ENCODE results near the gene TMEM11. TPM values are rescaled to one million over a fixed set of nuclear protein-coding genes. Genes with fewer than 3 reads are reported as not detected.

Gene TMEM11
- polyA plus RNA-seq, 3 donors: 25.7 to 68.1 (median 59.5) TPM

- H3K36me3 ChIP-seq (replicated peaks in 1 of 2; ENCODE audit: control insufficient read depth in 1 of 2, insufficient read depth in 2 of 2, low read length in 2 of 2): no peaks in the 10 kb centered on the region
- no peaks in the 10 kb centered on the region for H3K9me3 ChIP-seq (replicated peaks in 1 of 2; ENCODE audit: control insufficient read depth in 1 of 2, insufficient read depth in 1 of 2, low read length in 2 of 2)
- no peaks in the 10 kb centered on the region for H4K20me1 ChIP-seq (ENCODE audit: insufficient read depth, low read length)
- H3K4me3 Mint-ChIP-seq: no peak overlapping the region
- peaks cover under 1 to 12% (median 3%) of the 10 kb centered on the region in 3 donors for H3K27me3 Mint-ChIP-seq (ENCODE audit: low read depth in 3 of 3)
- H3K4me1 Mint-ChIP-seq: no peaks in the 10 kb centered on the region
- no peak overlapping the region for H3K27ac Mint-ChIP-seq
- no peak overlapping the region for H3K4me2 ChIP-seq (replicated peaks; ENCODE audit: extremely low read depth, low read length, poor library complexity, severe bottlenecking)
- no peaks in the 10 kb centered on the region for H3K27me3 ChIP-seq (ENCODE audit: control insufficient read depth in 2 of 2, insufficient read depth in 2 of 2, low read length in 2 of 2)
- H3K36me3 Mint-ChIP-seq: no peaks in the 10 kb centered on the region
- no peak overlapping the region for H3K4me3 ChIP-seq (replicated peaks in 1 of 3; ENCODE audit: low read depth in 2 of 3, low read length in 3 of 3)
- H2AFZ ChIP-seq (ENCODE audit: insufficient read depth, low read depth, low read length, poor library complexity, severe bottlenecking): no peak overlapping the region
- no peaks in the 10 kb centered on the region for H3K79me2 ChIP-seq (ENCODE audit: insufficient read depth, low read length)
- no peak overlapping the region for H3K9ac ChIP-seq (ENCODE audit: insufficient read depth, low read length, poor library complexity, severe bottlenecking)
- H3K4me1 ChIP-seq (ENCODE audit: control insufficient read depth in 1 of 2, insufficient read depth in 2 of 2, low read length in 2 of 2): no peaks in the 10 kb centered on the region
- WGBS (ENCODE audit: insufficient coverage): 93% methylated on average over 9 of the region's 12 CpGs
- no peak for TF ChIP-seq CTCF (IDR thresholded peaks at IDR 0.05)
- no peak for DNase-seq
- peaks cover 0 to 1% (median 0%) of the 10 kb centered on the region in 7 donors for H3K9me3 Mint-ChIP-seq
- intact Hi-C loops (cut with micrococcal nuclease): no loop called here
- H3K27ac ChIP-seq (ENCODE audit: low read depth in 1 of 2, low read length in 2 of 2): no peak overlapping the region
Observed at GRCh38 chr17:21262259-21262993, 48.5 kb upstream of the TMEM11 start.

GRCh38 chr17:21258593-21258992 lies 44.6 kb upstream of the TMEM11 start:
- no peak for DNase-seq
- intact Hi-C loops (cut with micrococcal nuclease): loop anchor here in 1 of 2 donors (10.0 kb wide), 1 partner anchor 134 kb away; the partner anchor contains the start of gene DHRS7B

More at GRCh38 chr17:21258593-21258992, 44.6 kb upstream of the TMEM11 start:
- Mint-ChIP-seq H3K36me3 (no peaks in the 10 kb centered on the region), H3K4me3 (no peak overlapping the region), H3K27me3 (ENCODE audit: low read depth in 3 of 3) (peaks cover 1 to 6% (median 5%) of the 10 kb centered on the region in 3 donors), H3K27ac (peak overlapping the region in 2 of 7 donors; percentile 54 to 70), H3K9me3 (peaks cover 0 to 4% (median 2%) of the 10 kb centered on the region in 7 donors), H3K4me1 (peaks cover 3% of the 10 kb centered on the region)
- Histone ChIP-seq H3K4me3 (replicated peaks in 1 of 3; ENCODE audit: low read depth in 2 of 3, low read length in 3 of 3) (no peak overlapping the region), H3K27ac (ENCODE audit: low read depth in 1 of 2, low read length in 2 of 2) (no peak overlapping the region), H3K4me2 (replicated peaks; ENCODE audit: extremely low read depth, low read length, poor library complexity, severe bottlenecking) (no peak overlapping the region), H3K79me2 (ENCODE audit: insufficient read depth, low read length) (no peaks in the 10 kb centered on the region), H3K9ac (ENCODE audit: insufficient read depth, low read length, poor library complexity, severe bottlenecking) (no peak overlapping the region), H3K4me1 (ENCODE audit: control insufficient read depth in 1 of 2, insufficient read depth in 2 of 2, low read length in 2 of 2) (peaks cover 3 to 5% of the 10 kb centered on the region in 2 donors), H4K20me1 (ENCODE audit: insufficient read depth, low read length) (no peaks in the 10 kb centered on the region), H3K9me3 (replicated peaks in 1 of 2; ENCODE audit: control insufficient read depth in 1 of 2, insufficient read depth in 1 of 2, low read length in 2 of 2) (no peaks in the 10 kb centered on the region), H2AFZ (ENCODE audit: insufficient read depth, low read depth, low read length, poor library complexity, severe bottlenecking) (no peak overlapping the region), H3K27me3 (ENCODE audit: control insufficient read depth in 2 of 2, insufficient read depth in 2 of 2, low read length in 2 of 2) (no peaks in the 10 kb centered on the region), H3K36me3 (replicated peaks in 1 of 2; ENCODE audit: control insufficient read depth in 1 of 2, insufficient read depth in 2 of 2, low read length in 2 of 2) (no peaks in the 10 kb centered on the region)
- no peak for TF ChIP-seq CTCF (IDR thresholded peaks at IDR 0.05)
- 85% methylated on average over 4 of the region's 7 CpGs for WGBS (ENCODE audit: insufficient coverage)

All from CD14-positive monocyte (primary cell).